Right atrium auricular region (tissue), 2 donors: ENCODE data around the gene BDNF. TPM values are rescaled to one million over a fixed set of nuclear protein-coding genes. Genes with fewer than 3 reads are reported as not detected.

Source experiments
- DNase-seq: peaks from one replicate; pipeline ENCODE4 v3.0.0-alpha.2; 2019; ENCODE audit warnings: low spot score
- H3K27ac ChIP-seq, 2 donors: fragments of 200-600 bp; sonication (generic); 1 replicate in 1 of 2; 2 replicates in 1 of 2; pipeline ENCODE4 v1.5.1; 2016 to 2019
- H3K27me3 ChIP-seq, 2 donors: fragments of 200-600 bp; sonication (generic); one replicate each; pipeline versions ENCODE4 v1.5.1 to v1.6.0; 2017 to 2019
- H3K36me3 ChIP-seq: fragments of 200-600 bp; sonication (generic); one replicate; pipeline ENCODE4 v1.5.1; 2016
- H3K4me1 ChIP-seq, 2 donors: fragments of 200-600 bp; sonication (generic); one replicate each; pipeline versions ENCODE4 v1.5.1 to v1.6.0; 2017 to 2019
- H3K4me3 ChIP-seq, 2 donors: fragments of 200-600 bp; sonication (generic); 1 replicate in 1 of 2; 2 replicates in 1 of 2; pipeline ENCODE4 v1.5.1; 2017 to 2019; ENCODE audit warnings: mild to moderate bottlenecking in 1 of 2, moderate library complexity in 1 of 2
- H3K9me3 ChIP-seq, 2 donors: fragments of 200-600 bp; sonication (generic); one replicate each; pipeline ENCODE4 v1.5.1; 2019
- CTCF ChIP-seq, 2 donors: fragments of 200-600 bp; sonication (generic); IDR thresholded peaks; one replicate each; pipeline ENCODE4 v1.5.1; 2019; ENCODE audit warnings: antibody characterized with exemption in 2 of 2
- total RNA-seq, 2 donors: library from RNA; depleted of rRNA; stranded (reverse); fragments of >200 nt; gene quantifications; one replicate each; pipeline ENCODE4 v1.1.0, GENCODE V29; 2016

Gene BDNF
- total RNA-seq, 2 donors from 2014 or later, result 0.20 TPM; not detected in 1

GRCh38 chr11:27698872-27699241 lies 1.4 kb downstream of the BDNF start:
- H3K4me1 ChIP-seq, result peaks cover 0 to 37% of the 10 kb centered on the region in 2 donors
- no peaks in the 10 kb centered on the region for H3K9me3 ChIP-seq
- no peak for DNase-seq
- peak overlapping the region in 1 of 2 donors; percentile 56 for H3K4me3 ChIP-seq
- TF ChIP-seq CTCF (IDR thresholded peaks at IDR 0.05), result peak; percentile 77 to 91
- no peaks in the 10 kb centered on the region for H3K27me3 ChIP-seq
- no peaks in the 10 kb centered on the region for H3K36me3 ChIP-seq
- H3K27ac ChIP-seq, result no peak overlapping the region

- H3K27me3 ChIP-seq, result no peaks in the 10 kb centered on the region
- no peak overlapping the region for H3K4me3 ChIP-seq
These were observed 2.5 kb downstream of the BDNF start for GRCh38 chr11:27697679-27698275.

GRCh38 chr11:27696961-27697360 lies 3.3 kb downstream of the BDNF start:
- no peak for DNase-seq
- Histone ChIP-seq H3K4me1 (peaks cover 0 to 34% of the 10 kb centered on the region in 2 donors), H3K9me3 (no peaks in the 10 kb centered on the region), H3K27ac (no peak overlapping the region), H3K36me3 (no peaks in the 10 kb centered on the region), H3K4me3 (no peak overlapping the region), H3K27me3 (no peaks in the 10 kb centered on the region)
- no peak for TF ChIP-seq CTCF (IDR thresholded peaks at IDR 0.05)

More at GRCh38 chr11:27697679-27698275, 2.5 kb downstream of the BDNF start:
- no peak for DNase-seq
- Histone ChIP-seq H3K9me3 (no peaks in the 10 kb centered on the region), H3K4me1 (peaks cover 0 to 37% of the 10 kb centered on the region in 2 donors), H3K27ac (no peak overlapping the region), H3K36me3 (no peaks in the 10 kb centered on the region)
- no peak for TF ChIP-seq CTCF (IDR thresholded peaks at IDR 0.05)

GRCh38 chr11:27696115-27696514 lies 4.1 kb downstream of the BDNF start:
- Histone ChIP-seq H3K9me3 (no peaks in the 10 kb centered on the region), H3K36me3 (no peaks in the 10 kb centered on the region), H3K27me3 (no peaks in the 10 kb centered on the region), H3K4me3 (no peak overlapping the region), H3K27ac (no peak overlapping the region), H3K4me1 (peaks cover 0 to 26% of the 10 kb centered on the region in 2 donors)
- TF ChIP-seq CTCF (IDR thresholded peaks at IDR 0.05), result no peak
- DNase-seq, result no peak

GRCh38 chr11:27694992-27695391 lies 5.3 kb downstream of the BDNF start:
- Histone ChIP-seq H3K4me3 (no peak overlapping the region), H3K4me1 (peaks cover 0 to 15% of the 10 kb centered on the region in 2 donors), H3K27ac (no peak overlapping the region), H3K9me3 (no peaks in the 10 kb centered on the region), H3K36me3 (no peaks in the 10 kb centered on the region), H3K27me3 (no peaks in the 10 kb centered on the region)
- DNase-seq, result no peak
- peak in 1 of 2 donors; percentile 49 for TF ChIP-seq CTCF (IDR thresholded peaks at IDR 0.05)

- Histone ChIP-seq H3K27me3 (no peaks in the 10 kb centered on the region), H3K4me3 (no peak overlapping the region), H3K27ac (no peak overlapping the region), H3K4me1 (peaks cover 0 to under 1% of the 10 kb centered on the region in 2 donors), H3K9me3 (no peaks in the 10 kb centered on the region), H3K36me3 (no peaks in the 10 kb centered on the region)
- TF ChIP-seq CTCF (IDR thresholded peaks at IDR 0.05), result no peak
- DNase-seq, result no peak
These were observed 6.9 kb downstream of the BDNF start for GRCh38 chr11:27693398-27693797.
